Measurements from ENCODE around the gene ENC1. TPM values are rescaled to one million over a fixed set of nuclear protein-coding genes. Genes with fewer than 3 reads are reported as not detected.

ENC1 gene
- total RNA-seq, 1 experiment from 2014 or later = 38.8 TPM

GRCh38 chr5:74652576-74652975 lies 12.0 kb upstream of the ENC1 start:
- H3K4me2 ChIP-seq = no peak overlapping the region
- peaks cover 12% of the 10 kb centered on the region for H3K4me1 ChIP-seq (replicated peaks; ENCODE audit: insufficient read depth)
- H3K27ac ChIP-seq = no peak overlapping the region
- intact Hi-C loops (cut with micrococcal nuclease; ENCODE audit: unreplicated experiment) = no loop called here
- no peaks in the 10 kb centered on the region for H3F3A ChIP-seq (ENCODE audit: insufficient read depth, low read depth)
- no peaks in the 10 kb centered on the region for H3K79me2 ChIP-seq (ENCODE audit: low read depth)
- H3K9me2 ChIP-seq (ENCODE audit: insufficient read depth) = no peaks in the 10 kb centered on the region
- no peaks in the 10 kb centered on the region for H3K9me3 ChIP-seq (ENCODE audit: insufficient read depth, low read depth)
- no peaks in the 10 kb centered on the region for H4K20me1 ChIP-seq (ENCODE audit: insufficient read depth)
- CTCF ChIA-PET = no interaction called here
- H3K4me3 ChIP-seq = no peak overlapping the region
- no peaks in the 10 kb centered on the region for H3K27me3 ChIP-seq (ENCODE audit: insufficient read depth, low read depth)
- TF ChIP-seq CTCF (conservative IDR thresholded peaks at IDR 0.05) (no peak), EZH2 (IDR thresholded peaks at IDR 0.05; ENCODE audit: low read depth) (no peak)
- POLR2A ChIA-PET (ENCODE audit: unreplicated experiment) = no interaction called here
- DNase-seq = no peak
- no TSS peak for BruUV-seq (replicated peaks)
- H2AFZ ChIP-seq = no peak overlapping the region
- H3K36me3 ChIP-seq (ENCODE audit: low read depth) = no peaks in the 10 kb centered on the region

DNA sequence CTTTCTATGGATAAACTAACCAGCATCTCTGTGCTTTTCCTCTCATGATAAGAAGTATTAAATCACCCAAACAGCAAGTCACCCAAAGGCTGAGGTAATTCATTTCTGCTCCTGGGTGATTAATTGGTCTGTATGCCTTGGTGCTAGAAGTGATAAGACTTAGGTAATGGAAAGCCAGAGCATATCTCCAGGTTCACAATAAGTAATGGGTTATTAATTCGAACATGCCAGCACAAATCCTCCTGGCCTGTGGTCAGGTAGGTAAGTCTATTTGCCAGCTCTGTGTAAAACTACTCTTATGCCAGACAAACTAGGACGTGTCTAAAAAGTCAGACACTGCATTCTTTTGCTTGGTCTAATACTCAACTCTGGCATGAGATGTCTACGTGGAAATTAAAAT lies 11.2 kb upstream of the ENC1 start:
- no peaks in the 10 kb centered on the region for H4K20me1 ChIP-seq (ENCODE audit: insufficient read depth)
- H3K27ac ChIP-seq = no peak overlapping the region
- H2AFZ ChIP-seq = no peak overlapping the region
- no peaks in the 10 kb centered on the region for H3F3A ChIP-seq (ENCODE audit: insufficient read depth, low read depth)
- no peak for TF ChIP-seq CTCF (conservative IDR thresholded peaks at IDR 0.05)
- TF ChIP-seq EZH2 (IDR thresholded peaks at IDR 0.05; ENCODE audit: low read depth) = no peak
- POLR2A ChIA-PET (ENCODE audit: unreplicated experiment) = no interaction called here
- CTCF ChIA-PET = no interaction called here
- no peaks in the 10 kb centered on the region for H3K79me2 ChIP-seq (ENCODE audit: low read depth)
- no peak overlapping the region for H3K4me3 ChIP-seq
- no peak for DNase-seq
- no peaks in the 10 kb centered on the region for H3K27me3 ChIP-seq (ENCODE audit: insufficient read depth, low read depth)
- no peak overlapping the region for H3K4me2 ChIP-seq
- H3K36me3 ChIP-seq (ENCODE audit: low read depth) = no peaks in the 10 kb centered on the region
- intact Hi-C loops (cut with micrococcal nuclease; ENCODE audit: unreplicated experiment) = no loop called here
- BruUV-seq (replicated peaks) = no TSS peak
- no peaks in the 10 kb centered on the region for H3K9me2 ChIP-seq (ENCODE audit: insufficient read depth)
- peaks cover 17% of the 10 kb centered on the region for H3K4me1 ChIP-seq (replicated peaks; ENCODE audit: insufficient read depth)
- no peaks in the 10 kb centered on the region for H3K9me3 ChIP-seq (ENCODE audit: insufficient read depth, low read depth)

GRCh38 chr5:74649421-74649973 lies 9.0 kb upstream of the ENC1 start:
- Histone ChIP-seq H3K4me2 (no peak overlapping the region), H3K27me3 (ENCODE audit: insufficient read depth, low read depth) (no peaks in the 10 kb centered on the region), H3K9me2 (ENCODE audit: insufficient read depth) (no peaks in the 10 kb centered on the region), H4K20me1 (ENCODE audit: insufficient read depth) (no peaks in the 10 kb centered on the region), H3K79me2 (ENCODE audit: low read depth) (no peaks in the 10 kb centered on the region), H3K36me3 (ENCODE audit: low read depth) (no peaks in the 10 kb centered on the region), H2AFZ (no peak overlapping the region), H3K9me3 (ENCODE audit: insufficient read depth, low read depth) (no peaks in the 10 kb centered on the region), H3F3A (ENCODE audit: insufficient read depth, low read depth) (no peaks in the 10 kb centered on the region), H3K4me3 (no peak overlapping the region), H3K27ac (no peak overlapping the region), H3K4me1 (replicated peaks; ENCODE audit: insufficient read depth) (peaks cover 17% of the 10 kb centered on the region)
- TF ChIP-seq CTCF (conservative IDR thresholded peaks at IDR 0.05) (no peak), EZH2 (IDR thresholded peaks at IDR 0.05; ENCODE audit: low read depth) (no peak)
- intact Hi-C loops (cut with micrococcal nuclease; ENCODE audit: unreplicated experiment) = loop anchor here (1.0 to 2.0 kb wide), 3 partner anchors 521 to 1059 kb away; no protein-coding TSS in a partner anchor
- CTCF ChIA-PET = interaction anchor here (0.5 to 2.0 kb wide), 4 partner anchors 124 to 748 kb away, joined by 3 to 6 read pairs (median 4); no protein-coding TSS in a partner anchor
- no peak for DNase-seq
- no TSS peak for BruUV-seq (replicated peaks)
- POLR2A ChIA-PET (ENCODE audit: unreplicated experiment) = no interaction called here

All from PC-9 (cell line).